BLaER1 (cell line): Measurements from ENCODE around the gene ABHD2.

Experiments
- H3K27ac ChIP-seq: shearing (Covaris generic); formaldehyde crosslinking; 2 replicates; pipeline ENCODE4 v1.8.1; 2022
- H3K27me3 ChIP-seq: shearing (Covaris generic); formaldehyde crosslinking; 2 replicates; pipeline ENCODE4 v1.8.1; 2022
- H3K36me3 ChIP-seq: shearing (Covaris generic); formaldehyde crosslinking; 2 replicates; pipeline ENCODE4 v1.8.1; 2022
- H3K4me1 ChIP-seq: shearing (Covaris generic); formaldehyde crosslinking; 2 replicates; pipeline ENCODE4 v1.8.1; 2022
- H3K4me2 ChIP-seq: shearing (Covaris generic); formaldehyde crosslinking; 2 replicates; pipeline ENCODE4 v1.8.1; 2022
- H3K4me3 ChIP-seq: shearing (Covaris generic); formaldehyde crosslinking; 2 replicates; pipeline ENCODE4 v1.8.1; 2022
- H3K9ac ChIP-seq: shearing (Covaris generic); formaldehyde crosslinking; 2 replicates; pipeline ENCODE4 v1.8.1; 2022
- H3K9me3 ChIP-seq: shearing (Covaris generic); formaldehyde crosslinking; 2 replicates; pipeline ENCODE4 v1.8.1; 2022
- H4K20me1 ChIP-seq: shearing (Covaris generic); formaldehyde crosslinking; 2 replicates; pipeline ENCODE4 v1.8.1; 2022
- Cebpa-rat ChIP-seq: shearing (Covaris generic); IDR thresholded peaks from 2 replicates; pipeline ENCODE4 v1.8.1; 2022

ABHD2 gene

GRCh38 chr15:89157918-89158564, 69.8 kb downstream of the ABHD2 start:
- no peaks in the 10 kb centered on the region for H4K20me1 ChIP-seq
- no peaks in the 10 kb centered on the region for H3K4me1 ChIP-seq
- no peak overlapping the region for H3K27ac ChIP-seq
- no peak overlapping the region for H3K4me2 ChIP-seq
- H3K9ac ChIP-seq = no peak overlapping the region
- H3K36me3 ChIP-seq = peaks cover 82% of the 10 kb centered on the region
- no peak overlapping the region for H3K4me3 ChIP-seq
- H3K9me3 ChIP-seq = no peaks in the 10 kb centered on the region
- H3K27me3 ChIP-seq = no peaks in the 10 kb centered on the region
- no peak for TF ChIP-seq Cebpa-rat

- H3K4me1 ChIP-seq = no peaks in the 10 kb centered on the region
- H3K36me3 ChIP-seq = peaks cover 76% of the 10 kb centered on the region
- no peak overlapping the region for H3K27ac ChIP-seq
- no peak overlapping the region for H3K4me2 ChIP-seq
- H3K4me3 ChIP-seq = no peak overlapping the region
- TF ChIP-seq Cebpa-rat = no peak
- H3K9ac ChIP-seq = no peak overlapping the region
- no peaks in the 10 kb centered on the region for H3K9me3 ChIP-seq
- H3K27me3 ChIP-seq = no peaks in the 10 kb centered on the region
- no peaks in the 10 kb centered on the region for H4K20me1 ChIP-seq
These were observed 73.4 kb downstream of the ABHD2 start for GRCh38 chr15:89161666-89162065.

- Histone ChIP-seq H3K9me3 (no peaks in the 10 kb centered on the region), H3K4me1 (no peaks in the 10 kb centered on the region), H3K27me3 (no peaks in the 10 kb centered on the region), H4K20me1 (no peaks in the 10 kb centered on the region), H3K4me2 (no peak overlapping the region), H3K9ac (no peak overlapping the region), H3K36me3 (peaks cover 66% of the 10 kb centered on the region), H3K27ac (no peak overlapping the region), H3K4me3 (no peak overlapping the region)
- no peak for TF ChIP-seq Cebpa-rat
These were observed 75.2 kb downstream of the ABHD2 start for GRCh38 chr15:89163271-89164055.

- Histone ChIP-seq H3K4me3 (no peak overlapping the region), H3K4me2 (no peak overlapping the region), H3K27me3 (no peaks in the 10 kb centered on the region), H3K9ac (no peak overlapping the region), H3K9me3 (no peaks in the 10 kb centered on the region), H3K27ac (no peak overlapping the region), H3K4me1 (no peaks in the 10 kb centered on the region), H4K20me1 (no peaks in the 10 kb centered on the region), H3K36me3 (peaks cover 60% of the 10 kb centered on the region)
- no peak for TF ChIP-seq Cebpa-rat
These were observed 76.5 kb downstream of the ABHD2 start for GRCh38 chr15:89164712-89165211.

GRCh38 chr15:89165677-89166076, 77.4 kb downstream of the ABHD2 start:
- H3K9ac ChIP-seq = no peak overlapping the region
- H3K36me3 ChIP-seq = peaks cover 52% of the 10 kb centered on the region
- TF ChIP-seq Cebpa-rat = no peak
- no peaks in the 10 kb centered on the region for H4K20me1 ChIP-seq
- H3K27ac ChIP-seq = no peak overlapping the region
- H3K4me3 ChIP-seq = no peak overlapping the region
- no peak overlapping the region for H3K4me2 ChIP-seq
- H3K4me1 ChIP-seq = no peaks in the 10 kb centered on the region
- H3K9me3 ChIP-seq = no peaks in the 10 kb centered on the region
- H3K27me3 ChIP-seq = no peaks in the 10 kb centered on the region

- Histone ChIP-seq H3K9me3 (no peaks in the 10 kb centered on the region), H3K9ac (no peak overlapping the region), H3K27ac (no peak overlapping the region), H4K20me1 (no peaks in the 10 kb centered on the region), H3K4me3 (no peak overlapping the region), H3K4me1 (no peaks in the 10 kb centered on the region), H3K4me2 (no peak overlapping the region), H3K36me3 (peaks cover 44% of the 10 kb centered on the region), H3K27me3 (no peaks in the 10 kb centered on the region)
- TF ChIP-seq Cebpa-rat = no peak
These were observed 79.3 kb downstream of the ABHD2 start for GRCh38 chr15:89167267-89168176.

- Histone ChIP-seq H3K4me1 (no peaks in the 10 kb centered on the region), H3K9ac (no peak overlapping the region), H3K27ac (no peak overlapping the region), H3K27me3 (no peaks in the 10 kb centered on the region), H4K20me1 (no peaks in the 10 kb centered on the region), H3K36me3 (peaks cover 49% of the 10 kb centered on the region), H3K4me3 (no peak overlapping the region), H3K9me3 (no peaks in the 10 kb centered on the region), H3K4me2 (no peak overlapping the region)
- TF ChIP-seq Cebpa-rat = no peak
These were observed 80.1 kb downstream of the ABHD2 start for GRCh38 chr15:89168316-89168833.

GRCh38 chr15:89170364-89170763, 82.1 kb downstream of the ABHD2 start:
- H3K9ac ChIP-seq = no peak overlapping the region
- no peak overlapping the region for H3K4me3 ChIP-seq
- no peak overlapping the region for H3K27ac ChIP-seq
- H4K20me1 ChIP-seq = 0 out of 2 replicates have a peak, but pooled peaks cover 3% of the 10 kb centered on the region
- no peaks in the 10 kb centered on the region for H3K9me3 ChIP-seq
- H3K4me1 ChIP-seq = peaks cover 3% of the 10 kb centered on the region; the same call in 1 of the 2 replicates
- H3K36me3 ChIP-seq = peaks cover 46% of the 10 kb centered on the region
- H3K4me2 ChIP-seq = no peak overlapping the region
- H3K27me3 ChIP-seq = no peaks in the 10 kb centered on the region
- TF ChIP-seq Cebpa-rat = no peak
